Spinal cord (tissue), 10 donors: ENCODE data around the gene FHL2. TPM values are rescaled to one million over a fixed set of nuclear protein-coding genes. Genes with fewer than 3 reads are reported as not detected.

ENCODE experiments used
- DNase-seq, 6 donors: peaks; one replicate each; pipeline versions ENCODE4 v3.0.0 to v3.0.0-alpha.2; 2013 to 2015; ENCODE audit warnings: low spot score in 6 of 6, low read depth in 4 of 6
- H3K27ac ChIP-seq: one replicate; pipeline ENCODE4 v1.5.1; 2013; ENCODE audit warnings: low read depth, low read length, control low read depth
- H3K27me3 ChIP-seq: one replicate; pipeline ENCODE4 v1.6.1; 2013; ENCODE audit warnings: low read length; ENCODE audit not compliant: control insufficient read depth, insufficient read depth
- H3K36me3 ChIP-seq: one replicate; pipeline ENCODE4 v1.6.1; 2013; ENCODE audit warnings: low read length; ENCODE audit not compliant: control insufficient read depth, insufficient read depth
- H3K4me1 ChIP-seq: one replicate; pipeline ENCODE4 v1.6.1; 2013; ENCODE audit warnings: low read length; ENCODE audit not compliant: control insufficient read depth, insufficient read depth
- H3K4me3 ChIP-seq: one replicate; pipeline ENCODE4 v1.5.1; 2013; ENCODE audit warnings: low read depth, low read length, control low read depth
- H3K9me3 ChIP-seq: one replicate; pipeline ENCODE4 v1.6.1; 2013; ENCODE audit warnings: low read length; ENCODE audit not compliant: control insufficient read depth, insufficient read depth
- WGBS: methylation state at CpG from one replicate; pipeline ENCODE4 v1.1.5; 2013; ENCODE audit warnings: missing lambda C conversion rate; ENCODE audit not compliant: insufficient coverage; 5-methylcytosine and 5-hydroxymethylcytosine counted together
- polyA plus RNA-seq, 2 donors: library from polyadenylated mRNA; unstranded; fragments of 120-200 nt; gene quantifications; one replicate each; pipeline ENCODE4 v1.2.1, GENCODE V29; 2013; ENCODE audit not compliant: insufficient read length in 2 of 2
- total RNA-seq, 2 donors: library from RNA; depleted of rRNA in 1 of 2; stranded (reverse); fragments of 120-200 nt in 1 of 2; fragments of >200 nt in 1 of 2; gene quantifications; one replicate each; pipeline versions ENCODE4 v1.2.3 to v1.2.4, GENCODE V29; 2013 to 2014
- donor health status: healthy.

FHL2 gene
- total and polyA plus RNA-seq, 4 donors = 7.7 to 23.4 (median 15.4) TPM

- 38% methylated on average over 10 of the region's 10 CpGs for WGBS
- Histone ChIP-seq H3K4me1 (peaks cover 9% of the 10 kb centered on the region), H3K27ac (no peak overlapping the region), H3K36me3 (no peaks in the 10 kb centered on the region), H3K9me3 (no peaks in the 10 kb centered on the region), H3K4me3 (no peak overlapping the region), H3K27me3 (peaks cover 2% of the 10 kb centered on the region)
- peak in 1 of 6 donors; percentile 32 for DNase-seq
Measured at GRCh38 chr2:105438104-105438929, 39.5 kb upstream of the FHL2 start.

- Histone ChIP-seq H3K27ac (no peak overlapping the region), H3K27me3 (peaks cover 2% of the 10 kb centered on the region), H3K9me3 (no peaks in the 10 kb centered on the region), H3K4me3 (no peak overlapping the region), H3K36me3 (no peaks in the 10 kb centered on the region), H3K4me1 (peaks cover 9% of the 10 kb centered on the region)
- peak in 1 of 6 donors; percentile 22 for DNase-seq
- 65% methylated on average over 3 of the region's 3 CpGs for WGBS
Measured at GRCh38 chr2:105437708-105438103, 38.9 kb upstream of the FHL2 start.

- Histone ChIP-seq H3K4me3 (no peak overlapping the region), H3K36me3 (no peaks in the 10 kb centered on the region), H3K27ac (no peak overlapping the region), H3K27me3 (peaks cover 2% of the 10 kb centered on the region), H3K9me3 (no peaks in the 10 kb centered on the region), H3K4me1 (peaks cover 6% of the 10 kb centered on the region)
- DNase-seq = no peak
- no CpG with 5 or more reads among the region's 4 CpGs for WGBS
Measured at GRCh38 chr2:105432749-105433148, 33.9 kb upstream of the FHL2 start.

- peaks cover 6% of the 10 kb centered on the region for H3K4me1 ChIP-seq
- H3K27me3 ChIP-seq = peaks cover 2% of the 10 kb centered on the region
- no peak overlapping the region for H3K4me3 ChIP-seq
- no peaks in the 10 kb centered on the region for H3K36me3 ChIP-seq
- H3K9me3 ChIP-seq = no peaks in the 10 kb centered on the region
- no CpG with 5 or more reads among the region's 2 CpGs for WGBS
- no peak overlapping the region for H3K27ac ChIP-seq
- DNase-seq = peak in 1 of 6 donors; percentile 45
Measured at GRCh38 chr2:105432044-105432399, 33.2 kb upstream of the FHL2 start.

GRCh38 chr2:105431367-105432043 is 32.7 kb upstream of the FHL2 start:
- Histone ChIP-seq H3K27ac (peak overlapping the region; percentile 15), H3K9me3 (no peaks in the 10 kb centered on the region), H3K4me3 (no peak overlapping the region), H3K4me1 (peaks cover 6% of the 10 kb centered on the region), H3K36me3 (no peaks in the 10 kb centered on the region), H3K27me3 (peaks cover 2% of the 10 kb centered on the region)
- DNase-seq = peak in 5 of 6 donors; percentile 10 to 72 (median 30)
- 33% methylated on average over 3 of the region's 4 CpGs for WGBS

GRCh38 chr2:105428387-105429018 is 29.7 kb upstream of the FHL2 start:
- Histone ChIP-seq H3K4me3 (no peak overlapping the region), H3K27me3 (no peaks in the 10 kb centered on the region), H3K9me3 (no peaks in the 10 kb centered on the region), H3K27ac (no peak overlapping the region), H3K36me3 (no peaks in the 10 kb centered on the region), H3K4me1 (peaks cover 6% of the 10 kb centered on the region)
- 92% methylated on average over 10 of the region's 12 CpGs for WGBS
- no peak for DNase-seq

GRCh38 chr2:105427485-105427884 is 28.6 kb upstream of the FHL2 start:
- Histone ChIP-seq H3K4me3 (no peak overlapping the region), H3K4me1 (peaks cover 6% of the 10 kb centered on the region), H3K36me3 (no peaks in the 10 kb centered on the region), H3K27ac (no peak overlapping the region), H3K27me3 (no peaks in the 10 kb centered on the region), H3K9me3 (no peaks in the 10 kb centered on the region)
- no CpG with 5 or more reads among the region's 4 CpGs for WGBS
- no peak for DNase-seq

- no peaks in the 10 kb centered on the region for H3K27me3 ChIP-seq
- no peak overlapping the region for H3K4me3 ChIP-seq
- H3K27ac ChIP-seq = no peak overlapping the region
- DNase-seq = no peak
- H3K4me1 ChIP-seq = peaks cover 5% of the 10 kb centered on the region
- no peaks in the 10 kb centered on the region for H3K9me3 ChIP-seq
- no peaks in the 10 kb centered on the region for H3K36me3 ChIP-seq
- 70% methylated on average over 2 of the region's 9 CpGs for WGBS
Measured at GRCh38 chr2:105426626-105427292, 27.9 kb upstream of the FHL2 start.

- 68% methylated on average over 2 of the region's 6 CpGs for WGBS
- no peak for DNase-seq
- Histone ChIP-seq H3K36me3 (no peaks in the 10 kb centered on the region), H3K27me3 (no peaks in the 10 kb centered on the region), H3K9me3 (no peaks in the 10 kb centered on the region), H3K27ac (no peak overlapping the region), H3K4me3 (no peak overlapping the region), H3K4me1 (no peaks in the 10 kb centered on the region)
Measured at GRCh38 chr2:105425936-105426625, 27.2 kb upstream of the FHL2 start.
